K562 (cell line): Measurements from ENCODE around the gene CPZ. TPM values are rescaled to one million over a fixed set of nuclear protein-coding genes. Genes with fewer than 3 reads are reported as not detected.

ENCODE experiments used
- ATAC-seq: fragments of 200-7000 bp; cut with Tn5 transposase; 3 replicates; pipeline ENCODE4 v1.9.1; 2020; ENCODE audit warnings: moderate library complexity
- BruUV-seq: library from RNA; stranded (reverse); fragments of 400-500 nt; replicated peaks from 2 replicates; lab custom pipeline; 2021; lab: Mats Ljungman, UMichigan
- CTCF ChIA-PET: fragments of 300-600 bp; formaldehyde crosslinking; extraction: SDS; loops from one replicate; lab custom pipeline; 2021; ENCODE audit warnings: low intra/inter-chr PET ratio; lab: Yijun Ruan, JAX
- POLR2A ChIA-PET: fragments of 300-600, 350-650 bp; sonication (Branson Sonifier 250); formaldehyde crosslinking; extraction: SDS; loops from one replicate; lab custom pipeline; 2021; ENCODE audit warnings: antibody characterized with exemption, inconsistent platforms; lab: Yijun Ruan, JAX
- DNase-seq, 4 experiments: peaks; one replicate each; pipeline versions ENCODE4 v3.0.0 to v3.0.0-alpha.2; 2011 to 2018; ENCODE audit warnings: low spot score in 3 of 4, mixed read lengths in 3 of 4; ENCODE audit errors: extremely low read depth in 1 of 4
- FAIRE-seq: peaks from 2 replicates; lab custom pipeline; 2011; peaks lifted over from hg19 to GRCh38; lab: Jason Lieb, UNC
- H2AFZ ChIP-seq: 2 replicates; pipeline ENCODE4 v1.6.0; 2011; ENCODE audit warnings: low read depth, low read length, control low read depth, inconsistent platforms
- H3K27ac ChIP-seq: fragments of 200-600 bp; 3 replicates; pipeline ENCODE4 v1.8.0; 2011; ENCODE audit warnings: low read depth, mild to moderate bottlenecking, control low read depth, inconsistent platforms, low read length, moderate library complexity, mixed read lengths; ENCODE audit errors: extremely low read depth
- H3K27me3 ChIP-seq, 2 experiments: fragments of 300-600 bp in 1 of 2; 2 replicates in 1 of 2; 3 replicates in 1 of 2; pipeline versions ENCODE4 v1.6.0 to v1.8.0; 2011; ENCODE audit warnings: inconsistent platforms in 2 of 2, low read length in 2 of 2, mild to moderate bottlenecking in 1 of 2, mixed read lengths in 1 of 2, moderate library complexity in 1 of 2; ENCODE audit not compliant: control insufficient read depth in 2 of 2, insufficient read depth in 2 of 2
- H3K36me3 ChIP-seq: fragments of 300-600 bp; 3 replicates; pipeline ENCODE4 v1.8.0; 2011; ENCODE audit warnings: mild to moderate bottlenecking, low read length, inconsistent platforms; ENCODE audit not compliant: control insufficient read depth, insufficient read depth
- H3K4me1 ChIP-seq, 2 experiments: fragments of 200-600 bp in 1 of 2; replicated peaks in 1 of 2; 2 replicates in 1 of 2; 3 replicates in 1 of 2; pipeline versions ENCODE4 v1.5.1 to v1.8.0; 2011; ENCODE audit warnings: inconsistent platforms in 2 of 2, low read length in 2 of 2, mild to moderate bottlenecking in 1 of 2, mixed read lengths in 1 of 2, moderate library complexity in 1 of 2; ENCODE audit not compliant: control insufficient read depth in 2 of 2, insufficient read depth in 2 of 2
- H3K4me2 ChIP-seq: 2 replicates; pipeline ENCODE4 v1.6.1; 2011; ENCODE audit warnings: low read length, control low read depth, inconsistent platforms, mixed read lengths; ENCODE audit not compliant: insufficient read depth
- H3K4me3 ChIP-seq: fragments of 200-600 bp; sonication (generic), shearing (Covaris generic); 2 replicates; pipeline ENCODE4 v1.5.1; 2016; ENCODE audit warnings: control low read depth, inconsistent platforms
- H3K79me2 ChIP-seq: fragments of 200-600 bp; 3 replicates; pipeline ENCODE4 v1.8.0; 2011; ENCODE audit warnings: low read length, inconsistent platforms; ENCODE audit not compliant: control insufficient read depth, insufficient read depth
- H3K9ac ChIP-seq, 2 experiments: 2 replicates each; pipeline versions ENCODE4 v1.6.0 to v1.6.1; 2011; ENCODE audit warnings: low read depth in 2 of 2, low read length in 2 of 2, control low read depth in 1 of 2, inconsistent platforms in 1 of 2, mild to moderate bottlenecking in 1 of 2, mixed read lengths in 1 of 2; ENCODE audit not compliant: insufficient read depth in 1 of 2
- H3K9me1 ChIP-seq: one replicate; pipeline ENCODE4 v1.6.0; 2011; ENCODE audit warnings: inconsistent platforms, mild to moderate bottlenecking, low read length, moderate library complexity; ENCODE audit not compliant: control insufficient read depth, insufficient read depth
- H3K9me3 ChIP-seq: replicated peaks from 2 replicates; pipeline ENCODE4 v1.5.1; 2011; ENCODE audit warnings: low read depth, low read length, inconsistent platforms; ENCODE audit not compliant: control insufficient read depth, insufficient read depth
- H4K20me1 ChIP-seq: replicated peaks from 2 replicates; pipeline ENCODE4 v1.6.1; 2011; ENCODE audit warnings: low read length, inconsistent platforms, mixed read lengths; ENCODE audit not compliant: control insufficient read depth, insufficient read depth
- CBFA2T3 ChIP-seq: fragments of 450-650 bp; IDR thresholded peaks from 2 replicates; pipeline ENCODE4 v1.6.1; 2017
- ETV5 ChIP-seq: sonication (generic); formaldehyde crosslinking; IDR thresholded peaks from 2 replicates; pipeline ENCODE4 v1.4.0; 2020; ENCODE audit warnings: low read depth, mild to moderate bottlenecking, missing genetic modification reagents
- FOXK2 ChIP-seq, 2 experiments: fragments of 450-650 bp; IDR thresholded peaks in 1 of 2; conservative IDR thresholded peaks in 1 of 2; 2 replicates each; pipeline ENCODE4 v1.6.1; 2016; ENCODE audit warnings: low read depth in 2 of 2, mild to moderate bottlenecking in 1 of 2
- KLF10 ChIP-seq: fragments of 250-450 bp; sonication (Bioruptor Pico); IDR thresholded peaks from 2 replicates; pipeline ENCODE4 v1.6.1; 2021; ENCODE audit warnings: matching md5 sums
- MXI1 ChIP-seq: IDR thresholded peaks from 2 replicates; pipeline ENCODE4 v1.6.1; 2011; ENCODE audit warnings: low read depth, mild to moderate bottlenecking, improper control_type of control experiment, low read length
- PTTG1 ChIP-seq: fragments of 450-650 bp; IDR thresholded peaks from 2 replicates; pipeline ENCODE4 v1.6.1; 2016; ENCODE audit warnings: low read depth, mild to moderate bottlenecking, missing genetic modification characterization, missing compliant biosample characterization
- SRSF3 ChIP-seq: fragments of 200-400 bp; formaldehyde crosslinking; IDR thresholded peaks from 2 replicates; pipeline ENCODE4 v1.6.1; 2016; ENCODE audit warnings: mild to moderate bottlenecking, low read length, moderate library complexity; ENCODE audit not compliant: insufficient read depth
- ZNF12 ChIP-seq: sonication (generic); formaldehyde crosslinking; IDR thresholded peaks from 2 replicates; pipeline ENCODE4 v1.4.0; 2020; ENCODE audit warnings: mild to moderate bottlenecking, missing genetic modification reagents
- ZNF224 ChIP-seq: sonication (generic); formaldehyde crosslinking; IDR thresholded peaks from 2 replicates; pipeline ENCODE4 v1.8.0; 2022; ENCODE audit warnings: mild to moderate bottlenecking, missing genetic modification reagents
- ZNF263 ChIP-seq: sonication (generic); formaldehyde crosslinking; IDR thresholded peaks from 2 replicates; pipeline ENCODE4 v1.8.0; 2022; ENCODE audit warnings: mild to moderate bottlenecking, missing genetic modification reagents, borderline replicate concordance
- WGBS: fragments of 100-300 bp; shearing (Covaris generic); methylation state at CpG from one replicate; pipeline ENCODE4 v1.1.6; 2016; ENCODE audit warnings: low coverage, mixed read lengths; ENCODE audit not compliant: insufficient coverage; ENCODE audit errors: missing lambda C conversion rate; 5-methylcytosine and 5-hydroxymethylcytosine counted together
- in situ Hi-C: fragments of 300-500 bp; cut with MboI; formaldehyde crosslinking; loops from 4 replicates; pipeline ENCODE4 v1.15.0; 2018; ENCODE audit warnings: inconsistent platforms, mixed read lengths
- intact Hi-C: fragments of 100-400 bp; cut with micrococcal nuclease; formaldehyde crosslinking; loops from 2 replicates; pipeline ENCODE4 v1.14.2; 2022
- polyA plus RNA-seq, 8 experiments: library from polyadenylated mRNA; depleted of rRNA in 4 of 8; stranded (reverse) in 5 of 8; unstranded in 3 of 8; fragments of >200 nt; fragmentation: Nextera tagmentation in 2 of 8; fragmentation: Illumina TruSeq in 1 of 8; extraction: Ambion mirVana in 2 of 8; extraction: Trizol in 1 of 8; gene quantifications; 2 replicates each; pipeline versions ENCODE4 v1.2.1 to v1.2.3, GENCODE V29; 2011 to 2014; ENCODE audit warnings: inconsistent platforms in 1 of 8, missing spikeins in 1 of 8
- total RNA-seq, 7 experiments: library from RNA; depleted of rRNA in 6 of 7; stranded (reverse); fragments of >200 nt in 6 of 7; fragmentation: Illumina TruSeq in 2 of 7; extraction: Trizol in 2 of 7; gene quantifications; 2 replicates each; pipeline versions ENCODE4 v1.2.1 to v1.2.3, GENCODE V29; 2011 to 2021; ENCODE audit warnings: low replicate concordance in 1 of 7
- TF ChIP-seq, protein P1 (sequence below): fragments of 450-650 bp; formaldehyde crosslinking; IDR thresholded peaks from 2 replicates; pipeline ENCODE4 v1.4.0; 2020; ENCODE audit warnings: mild to moderate bottlenecking, mixed read lengths
- TF ChIP-seq, protein P2 (sequence below): sonication (generic); formaldehyde crosslinking; IDR thresholded peaks from 2 replicates; pipeline ENCODE4 v1.8.0; 2022; ENCODE audit warnings: missing genetic modification reagents, mild to moderate bottlenecking, borderline replicate concordance

Gene CPZ
- total and polyA plus RNA-seq, 9 of the 15 experiments (the other 6 are each of a cell fraction or from before 2014, with no cell fraction given), result 0.06 to 2.2 (median 1.2) TPM; not detected in 1

DNA sequence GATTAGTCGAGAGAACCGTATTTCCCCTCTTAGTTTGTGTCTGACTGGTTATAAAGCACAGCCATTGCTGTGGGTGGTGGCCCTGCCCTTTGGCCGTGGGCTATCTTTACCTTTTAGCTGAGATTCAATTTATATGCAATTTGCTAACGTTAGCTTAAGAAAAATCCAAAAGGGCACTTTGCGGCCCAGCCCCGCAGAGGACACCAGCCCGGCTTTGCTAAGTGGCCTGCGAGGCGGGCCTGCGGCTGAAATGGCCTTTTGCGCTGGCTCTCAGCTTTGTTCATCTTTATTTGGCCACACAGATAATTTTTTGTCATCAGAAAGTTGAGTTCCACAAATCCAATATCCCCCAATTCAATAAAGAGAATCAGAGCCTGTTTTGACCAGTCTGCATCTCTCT is 48.3 kb downstream of the CPZ start (continued):
- no peak for TF ChIP-seq PTTG1 (tag)
- TF ChIP-seq FOXK2 (conservative IDR thresholded peaks at IDR 0.05 in 1 of 2, IDR thresholded peaks at IDR 0.05 in 1 of 2; ENCODE audit: low read depth in 2 of 2), result no peak
- TF ChIP-seq CBFA2T3, result no peak
- TF ChIP-seq MXI1, result no peak
- no peak for TF ChIP-seq KLF10 (CRISPR knock-in tag)
- TF ChIP-seq, all 486 proteins: peak for 0

DNA sequence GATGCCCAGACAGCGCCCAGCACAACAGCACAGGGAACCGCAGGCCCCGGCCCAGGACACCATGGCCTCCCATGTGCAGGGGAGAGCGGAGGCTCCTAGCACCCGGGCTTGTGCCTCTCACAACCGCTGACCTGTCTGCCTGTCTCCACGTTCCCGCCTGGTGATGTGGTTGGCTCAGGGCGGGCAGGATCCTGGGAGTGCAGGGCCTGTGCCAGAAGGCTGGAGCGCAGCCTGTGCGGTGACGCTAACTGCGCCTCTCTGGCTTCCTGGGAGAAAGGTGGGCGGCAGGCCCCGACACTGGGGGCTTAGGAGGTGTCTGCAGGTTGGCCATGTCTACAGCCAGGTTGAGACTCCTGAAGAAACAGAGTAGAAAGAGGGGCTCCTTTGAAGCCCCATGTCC is 48.7 kb downstream of the CPZ start:
- Histone ChIP-seq H3K27ac (no peak overlapping the region), H3K36me3 (no peaks in the 10 kb centered on the region), H3K9ac (no peak overlapping the region), H3K9me1 (no peaks in the 10 kb centered on the region), H3K4me3 (no peak overlapping the region), H3K4me2 (no peak overlapping the region), H3K9me3 (no peaks in the 10 kb centered on the region), H3K79me2 (no peaks in the 10 kb centered on the region), H3K27me3 (peaks cover 23 to 75% of the 10 kb centered on the region in 2 experiments; a peak in 4 of 5 replicates), H2AFZ (no peak overlapping the region), H4K20me1 (peaks cover 3% of the 10 kb centered on the region; the same call in 1 of the 2 replicates), H3K4me1 (no peaks in the 10 kb centered on the region)
- DNase-seq (no peak), FAIRE-seq (no peak), ATAC-seq (no peak)
- intact Hi-C loops (no loop called here), in situ Hi-C loops (no loop called here)
- WGBS, result 2% methylated on average over 15 of the region's 15 CpGs
- ChIA-PET POLR2A (no interaction called here), CTCF (no interaction called here)
- BruUV-seq, result no TSS peak
- TF ChIP-seq ZNF12 (no peak), ETV5 (no peak), SRSF3 (no peak), ZNF224 (CRISPR knock-in tag) (no peak), FOXK2 (conservative IDR thresholded peaks at IDR 0.05 in 1 of 2, IDR thresholded peaks at IDR 0.05 in 1 of 2; ENCODE audit: low read depth in 2 of 2) (no peak), ZNF263 (CRISPR knock-in tag) (no peak)
- TF ChIP-seq, protein P1, sequence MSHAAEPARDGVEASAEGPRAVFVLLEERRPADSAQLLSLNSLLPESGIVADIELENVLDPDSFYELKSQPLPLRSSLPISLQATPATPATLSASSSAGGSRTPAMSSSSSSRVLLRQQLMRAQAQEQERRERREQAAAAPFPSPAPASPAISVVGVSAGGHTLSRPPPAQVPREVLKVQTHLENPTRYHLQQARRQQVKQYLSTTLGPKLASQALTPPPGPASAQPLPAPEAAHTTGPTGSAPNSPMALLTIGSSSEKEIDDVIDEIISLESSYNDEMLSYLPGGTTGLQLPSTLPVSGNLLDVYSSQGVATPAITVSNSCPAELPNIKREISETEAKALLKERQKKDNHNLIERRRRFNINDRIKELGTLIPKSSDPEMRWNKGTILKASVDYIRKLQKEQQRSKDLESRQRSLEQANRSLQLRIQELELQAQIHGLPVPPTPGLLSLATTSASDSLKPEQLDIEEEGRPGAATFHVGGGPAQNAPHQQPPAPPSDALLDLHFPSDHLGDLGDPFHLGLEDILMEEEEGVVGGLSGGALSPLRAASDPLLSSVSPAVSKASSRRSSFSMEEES (CRISPR knock-in tag), result no peak
- TF ChIP-seq, protein P2, sequence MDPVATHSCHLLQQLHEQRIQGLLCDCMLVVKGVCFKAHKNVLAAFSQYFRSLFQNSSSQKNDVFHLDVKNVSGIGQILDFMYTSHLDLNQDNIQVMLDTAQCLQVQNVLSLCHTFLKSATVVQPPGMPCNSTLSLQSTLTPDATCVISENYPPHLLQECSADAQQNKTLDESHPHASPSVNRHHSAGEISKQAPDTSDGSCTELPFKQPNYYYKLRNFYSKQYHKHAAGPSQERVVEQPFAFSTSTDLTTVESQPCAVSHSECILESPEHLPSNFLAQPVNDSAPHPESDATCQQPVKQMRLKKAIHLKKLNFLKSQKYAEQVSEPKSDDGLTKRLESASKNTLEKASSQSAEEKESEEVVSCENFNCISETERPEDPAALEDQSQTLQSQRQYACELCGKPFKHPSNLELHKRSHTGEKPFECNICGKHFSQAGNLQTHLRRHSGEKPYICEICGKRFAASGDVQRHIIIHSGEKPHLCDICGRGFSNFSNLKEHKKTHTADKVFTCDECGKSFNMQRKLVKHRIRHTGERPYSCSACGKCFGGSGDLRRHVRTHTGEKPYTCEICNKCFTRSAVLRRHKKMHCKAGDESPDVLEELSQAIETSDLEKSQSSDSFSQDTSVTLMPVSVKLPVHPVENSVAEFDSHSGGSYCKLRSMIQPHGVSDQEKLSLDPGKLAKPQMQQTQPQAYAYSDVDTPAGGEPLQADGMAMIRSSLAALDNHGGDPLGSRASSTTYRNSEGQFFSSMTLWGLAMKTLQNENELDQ (CRISPR knock-in tag), result no peak
